Upper lobe of left lung (tissue), 4 donors: ENCODE data around the gene UBE3B.

ENCODE experiments used
- CTCF ChIP-seq, 6 experiments: fragments of 450-650 bp in 4 of 6; fragments of 200-600 bp in 2 of 6; sonication (generic) in 2 of 6; IDR thresholded peaks; one replicate each; pipeline ENCODE4 v1.5.1; 2016 to 2019; ENCODE audit warnings: antibody characterized with exemption in 6 of 6
- EP300 ChIP-seq, 4 donors: sonication (generic); formaldehyde crosslinking; IDR thresholded peaks; one replicate each; pipeline ENCODE4 v1.5.1; 2017; ENCODE audit warnings: antibody characterized with exemption in 4 of 4, control low read depth in 2 of 4
- POLR2A ChIP-seq, 4 donors: fragments of 450-650 bp; IDR thresholded peaks; one replicate each; pipeline ENCODE4 v1.5.1; 2016 to 2017; ENCODE audit warnings: antibody characterized with exemption in 4 of 4, mild to moderate bottlenecking in 2 of 4
- POLR2AphosphoS5 ChIP-seq, 2 donors: sonication (generic); formaldehyde crosslinking; IDR thresholded peaks; one replicate each; pipeline ENCODE4 v1.5.1; 2017; ENCODE audit warnings: antibody characterized with exemption in 2 of 2

DNA sequence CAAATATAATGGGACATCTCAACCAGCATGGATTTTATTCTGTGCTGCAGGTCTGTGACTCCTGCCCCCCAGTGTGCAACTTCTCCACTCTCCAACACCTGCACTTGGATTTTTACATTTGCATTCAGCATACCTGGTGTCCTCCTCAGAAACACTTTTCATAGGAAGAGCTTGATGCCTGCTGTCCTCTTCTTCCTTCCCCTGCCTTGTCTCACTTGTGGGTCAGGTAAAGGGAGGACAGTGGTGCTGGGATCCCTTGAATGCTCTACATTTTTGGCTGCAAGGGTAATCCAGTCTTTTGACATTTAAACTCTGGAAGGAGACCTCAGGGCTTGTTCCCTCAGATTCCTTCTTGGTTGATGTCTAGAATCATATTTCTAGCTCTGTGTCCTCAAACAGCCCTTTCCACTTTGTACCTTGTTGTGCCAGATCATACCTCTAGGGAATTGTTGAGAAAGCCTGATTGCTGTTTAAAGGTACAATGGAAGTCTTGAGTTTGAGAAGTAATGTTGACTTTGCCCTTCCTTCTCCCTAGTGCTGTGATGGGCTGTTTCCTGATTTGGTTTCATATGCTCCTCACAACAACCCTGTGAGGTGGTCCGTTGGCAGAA, 12.6 kb downstream of the UBE3B start:
- no peak for TF ChIP-seq CTCF (IDR thresholded peaks at IDR 0.05)
- TF ChIP-seq POLR2AphosphoS5 (IDR thresholded peaks at IDR 0.05) = no peak
- no peak for TF ChIP-seq POLR2A (IDR thresholded peaks at IDR 0.05)
- TF ChIP-seq EP300 (IDR thresholded peaks at IDR 0.05) = no peak
